KMS-11 (cell line): Measurements from ENCODE around the gene KCNIP1.

Experiments used
- H2AFZ ChIP-seq: fragments of 200-600 bp; sonication (generic); 2 replicates; pipeline ENCODE4 v1.6.1; 2016; ENCODE audit warnings: antibody characterized with exemption, mixed run types, low read depth
- H3K27ac ChIP-seq: fragments of 200-600 bp; sonication (generic); 2 replicates; pipeline ENCODE4 v1.6.1; 2016; ENCODE audit warnings: mild to moderate bottlenecking, mixed run types
- H3K27me3 ChIP-seq: fragments of 200-600 bp; sonication (generic); 2 replicates; pipeline ENCODE4 v1.6.1; 2017; ENCODE audit warnings: mild to moderate bottlenecking, low read depth, mixed run types, moderate library complexity; ENCODE audit not compliant: insufficient read depth
- H3K36me3 ChIP-seq: fragments of 200-600 bp; sonication (generic); 2 replicates; pipeline ENCODE4 v1.6.1; 2017; ENCODE audit warnings: mild to moderate bottlenecking, mixed run types; ENCODE audit not compliant: insufficient read depth
- H3K4me1 ChIP-seq: fragments of 200-600 bp; sonication (generic); 2 replicates; pipeline ENCODE4 v1.6.1; 2016; ENCODE audit warnings: mild to moderate bottlenecking, low read depth, mixed run types; ENCODE audit not compliant: poor library complexity, severe bottlenecking
- H3K4me2 ChIP-seq: fragments of 200-600 bp; sonication (generic); 2 replicates; pipeline ENCODE4 v1.7.0; 2016; ENCODE audit warnings: mild to moderate bottlenecking, mixed run types
- H3K4me3 ChIP-seq: fragments of 200-600 bp; sonication (generic); IDR thresholded peaks from 2 replicates; pipeline ENCODE4 v1.6.1; 2017; ENCODE audit warnings: low read depth, low read length, mixed read lengths; ENCODE audit not compliant: insufficient read depth
- H3K79me2 ChIP-seq: fragments of 200-600 bp; sonication (generic); 2 replicates; pipeline ENCODE4 v1.6.1; 2016; ENCODE audit warnings: low read depth, mixed run types; ENCODE audit not compliant: insufficient read depth
- H3K9ac ChIP-seq: fragments of 200-600 bp; sonication (generic); 2 replicates; pipeline ENCODE4 v1.6.1; 2016; ENCODE audit warnings: mild to moderate bottlenecking, mixed run types
- H4K20me1 ChIP-seq: fragments of 200-600 bp; sonication (generic); 2 replicates; pipeline ENCODE4 v1.6.1; 2016; ENCODE audit warnings: mild to moderate bottlenecking, mixed run types; ENCODE audit not compliant: insufficient read depth
- TF ChIP-seq, protein P1 (sequence below): fragments of 200-600 bp; sonication (generic); conservative IDR thresholded peaks from 2 replicates; pipeline ENCODE4 v1.6.1; 2017; ENCODE audit warnings: low read depth, mild to moderate bottlenecking, antibody characterized with exemption, low read length, moderate library complexity, mixed read lengths

Gene KCNIP1

DNA sequence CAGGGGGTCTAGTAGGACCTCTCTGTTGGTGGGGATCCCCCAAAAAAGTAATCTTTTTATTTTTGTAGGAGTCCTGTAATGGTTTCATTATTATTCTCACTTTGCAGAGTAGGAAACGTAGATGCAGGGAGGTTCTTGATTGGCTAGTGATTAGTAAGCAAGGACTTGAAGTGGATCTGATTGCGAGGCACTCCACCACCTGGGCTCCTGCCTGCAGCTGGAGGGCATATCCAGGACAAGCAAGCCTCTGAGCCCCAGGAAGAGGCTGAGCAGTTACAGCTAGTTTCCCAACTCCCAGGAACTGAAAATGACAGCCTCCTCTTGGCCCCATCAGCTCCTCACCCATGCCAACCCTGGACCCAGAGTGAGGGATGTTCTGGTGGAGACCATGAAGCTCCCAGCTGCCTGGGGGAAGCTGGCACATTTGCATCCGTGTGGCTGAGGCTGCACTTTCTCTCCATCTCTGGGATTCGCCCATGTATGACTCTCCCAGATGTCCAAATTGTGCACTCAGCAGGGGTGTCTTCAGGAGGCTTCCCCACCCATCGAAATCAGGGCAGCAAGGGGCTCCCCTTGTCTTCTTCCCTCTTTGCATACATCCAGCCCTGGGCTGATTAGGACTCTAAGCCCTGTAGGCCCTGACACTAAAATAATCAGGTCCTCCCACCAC lies 10.2 kb downstream of the KCNIP1 start:
- H3K27ac ChIP-seq: no peak overlapping the region
- H3K79me2 ChIP-seq: no peaks in the 10 kb centered on the region
- no peak overlapping the region for H3K4me3 ChIP-seq
- H4K20me1 ChIP-seq: no peaks in the 10 kb centered on the region
- H2AFZ ChIP-seq: no peak overlapping the region
- no peak overlapping the region for H3K9ac ChIP-seq
- no peaks in the 10 kb centered on the region for H3K4me1 ChIP-seq
- TF ChIP-seq, protein P1, sequence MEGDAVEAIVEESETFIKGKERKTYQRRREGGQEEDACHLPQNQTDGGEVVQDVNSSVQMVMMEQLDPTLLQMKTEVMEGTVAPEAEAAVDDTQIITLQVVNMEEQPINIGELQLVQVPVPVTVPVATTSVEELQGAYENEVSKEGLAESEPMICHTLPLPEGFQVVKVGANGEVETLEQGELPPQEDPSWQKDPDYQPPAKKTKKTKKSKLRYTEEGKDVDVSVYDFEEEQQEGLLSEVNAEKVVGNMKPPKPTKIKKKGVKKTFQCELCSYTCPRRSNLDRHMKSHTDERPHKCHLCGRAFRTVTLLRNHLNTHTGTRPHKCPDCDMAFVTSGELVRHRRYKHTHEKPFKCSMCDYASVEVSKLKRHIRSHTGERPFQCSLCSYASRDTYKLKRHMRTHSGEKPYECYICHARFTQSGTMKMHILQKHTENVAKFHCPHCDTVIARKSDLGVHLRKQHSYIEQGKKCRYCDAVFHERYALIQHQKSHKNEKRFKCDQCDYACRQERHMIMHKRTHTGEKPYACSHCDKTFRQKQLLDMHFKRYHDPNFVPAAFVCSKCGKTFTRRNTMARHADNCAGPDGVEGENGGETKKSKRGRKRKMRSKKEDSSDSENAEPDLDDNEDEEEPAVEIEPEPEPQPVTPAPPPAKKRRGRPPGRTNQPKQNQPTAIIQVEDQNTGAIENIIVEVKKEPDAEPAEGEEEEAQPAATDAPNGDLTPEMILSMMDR: no peak
- no peak overlapping the region for H3K4me2 ChIP-seq
- no peaks in the 10 kb centered on the region for H3K27me3 ChIP-seq
- no peaks in the 10 kb centered on the region for H3K36me3 ChIP-seq

DNA sequence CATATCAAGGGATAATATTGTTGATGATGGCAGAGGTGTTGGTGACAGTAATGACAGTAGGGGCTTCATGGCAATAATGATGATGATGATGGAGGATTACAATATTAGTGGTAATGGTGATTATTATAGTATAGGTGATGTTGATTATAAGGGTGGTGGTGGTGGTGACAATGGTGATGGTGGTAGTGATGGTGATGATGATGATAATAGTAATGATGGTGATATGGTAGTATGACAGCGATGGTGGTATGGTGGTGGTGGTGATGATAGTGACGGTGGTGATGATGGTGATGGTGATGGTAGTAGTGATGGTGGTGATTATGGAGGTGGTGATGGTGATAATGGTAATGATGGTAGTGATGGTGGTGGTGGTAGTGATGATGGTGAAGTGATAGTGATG lies 13.6 kb downstream of the KCNIP1 start:
- no peaks in the 10 kb centered on the region for H4K20me1 ChIP-seq
- H3K4me3 ChIP-seq: no peak overlapping the region
- no peaks in the 10 kb centered on the region for H3K4me1 ChIP-seq
- H3K27me3 ChIP-seq: no peaks in the 10 kb centered on the region
- H2AFZ ChIP-seq: no peak overlapping the region
- no peaks in the 10 kb centered on the region for H3K79me2 ChIP-seq
- no peaks in the 10 kb centered on the region for H3K36me3 ChIP-seq
- TF ChIP-seq, protein P1: no peak
- H3K9ac ChIP-seq: no peak overlapping the region
- H3K4me2 ChIP-seq: no peak overlapping the region
- no peak overlapping the region for H3K27ac ChIP-seq

DNA sequence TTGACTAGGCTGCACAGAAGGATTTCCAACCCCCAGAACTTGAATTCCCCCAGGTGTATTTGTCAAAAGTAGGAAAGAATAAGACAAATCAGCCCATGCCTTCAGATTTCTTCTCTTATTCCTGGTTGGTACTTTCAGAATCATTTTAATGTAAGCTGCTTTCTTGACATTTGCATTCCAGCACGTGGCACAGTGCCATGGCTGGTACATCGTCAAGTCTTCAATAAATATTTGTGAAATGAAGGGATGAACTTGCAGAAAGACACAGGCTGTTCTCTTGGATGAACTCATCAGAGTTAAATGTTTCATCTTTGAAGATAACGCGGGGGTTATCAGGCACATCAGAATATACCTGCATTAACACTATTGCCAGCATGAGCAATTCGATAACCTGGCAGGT lies 14.5 kb downstream of the KCNIP1 start:
- no peak overlapping the region for H2AFZ ChIP-seq
- H4K20me1 ChIP-seq: no peaks in the 10 kb centered on the region
- no peaks in the 10 kb centered on the region for H3K79me2 ChIP-seq
- no peak overlapping the region for H3K27ac ChIP-seq
- H3K9ac ChIP-seq: no peak overlapping the region
- H3K36me3 ChIP-seq: no peaks in the 10 kb centered on the region
- no peak overlapping the region for H3K4me3 ChIP-seq
- no peaks in the 10 kb centered on the region for H3K27me3 ChIP-seq
- H3K4me2 ChIP-seq: no peak overlapping the region
- TF ChIP-seq, protein P1: no peak
- no peaks in the 10 kb centered on the region for H3K4me1 ChIP-seq

DNA sequence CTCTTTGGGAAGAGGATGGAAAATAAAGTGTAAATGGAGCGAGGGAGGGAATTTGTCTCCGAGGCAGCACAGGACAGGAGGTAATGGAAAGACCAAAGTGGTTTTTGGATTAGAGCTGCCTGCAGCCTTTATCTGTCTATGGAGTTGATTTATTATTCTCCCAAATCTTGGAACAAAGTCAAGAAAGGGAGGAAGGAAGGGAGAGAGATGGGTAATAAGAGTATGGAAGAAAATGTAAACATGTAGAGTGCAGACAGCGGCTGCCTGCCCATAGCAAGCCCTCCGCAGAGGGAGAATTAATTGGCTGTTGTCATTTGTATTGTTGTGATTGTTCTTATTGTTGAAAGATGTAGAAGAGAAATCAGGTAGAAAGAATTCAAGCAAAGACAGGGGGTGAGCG lies 15.7 kb downstream of the KCNIP1 start:
- no peaks in the 10 kb centered on the region for H4K20me1 ChIP-seq
- no peak overlapping the region for H3K4me2 ChIP-seq
- TF ChIP-seq, protein P1: no peak
- no peaks in the 10 kb centered on the region for H3K27me3 ChIP-seq
- H3K79me2 ChIP-seq: no peaks in the 10 kb centered on the region
- no peaks in the 10 kb centered on the region for H3K4me1 ChIP-seq
- no peak overlapping the region for H2AFZ ChIP-seq
- no peak overlapping the region for H3K9ac ChIP-seq
- no peaks in the 10 kb centered on the region for H3K36me3 ChIP-seq
- no peak overlapping the region for H3K27ac ChIP-seq
- no peak overlapping the region for H3K4me3 ChIP-seq
